Pancreas (tissue), 10 donors: ENCODE results near the gene AURKA. TPM values are rescaled to one million over a fixed set of nuclear protein-coding genes. Genes with fewer than 3 reads are reported as not detected.

Source experiments
- ATAC-seq, 4 donors: fragments of 200-7000 bp; cut with Tn5 transposase; one replicate each; pipeline versions ENCODE4 v1.8.0 to v1.9.1; 2020; ENCODE audit warnings: mild to moderate bottlenecking in 4 of 4, moderate library complexity in 4 of 4
- DNase-seq, 6 donors: peaks; one replicate each; pipeline ENCODE4 v3.0.0-alpha.2; 2020
- FAIRE-seq: peaks from 2 replicates; lab custom pipeline; 2012; peaks lifted over from hg19 to GRCh38; lab: Jason Lieb, UNC
- H3K27ac ChIP-seq, 4 donors: fragments of 200-600 bp; sonication (generic); 1 replicate in 3 of 4; 2 replicates in 1 of 4; pipeline versions ENCODE4 v1.5.0 to v1.8.0; 2020
- H3K27me3 ChIP-seq, 4 donors: fragments of 200-600 bp; one replicate each; pipeline ENCODE4 v1.8.0; 2021
- H3K36me3 ChIP-seq, 3 donors: fragments of 200-600 bp; sonication (generic) in 1 of 3; one replicate each; pipeline versions ENCODE4 v1.5.0 to v1.8.0; 2020 to 2021
- H3K4me1 ChIP-seq, 3 donors: fragments of 200-600 bp; one replicate each; pipeline ENCODE4 v1.8.0; 2021
- H3K4me3 ChIP-seq, 4 donors: fragments of 200-600 bp; sonication (generic) in 2 of 4; one replicate each; pipeline versions ENCODE4 v1.5.0 to v1.8.0; 2020 to 2021
- H3K9me3 ChIP-seq, 4 donors: fragments of 200-600 bp; one replicate each; pipeline ENCODE4 v1.8.0; 2021
- WGBS, 2 donors: extraction: QIAGEN DNeasy Blood & Tissue Kit; methylation state at CpG; one replicate each; pipeline ENCODE4 v1.1.7; 2013; 5-methylcytosine and 5-hydroxymethylcytosine counted together
- intact Hi-C, 3 donors: fragments of 100-400 bp; cut with DNase I; formaldehyde crosslinking; loops; one replicate each; pipeline versions ENCODE4 v1.11.1 to v1.14.2; 2022
- polyA plus RNA-seq, 2 donors: library from polyadenylated mRNA; stranded (reverse); fragments of 200-250 nt; gene quantifications; one replicate each; pipeline ENCODE4 v1.2.3, GENCODE V29; 2013
- total RNA-seq, 6 donors: library from RNA; stranded (reverse); fragmentation: NEBNext Ultra II Directional in 4 of 6; extraction: Animal tissue kit (Norgen Biotek cat#: 25700) in 4 of 6; gene quantifications; one replicate each; pipeline versions ENCODE4 v1.2.1 to v1.2.4, GENCODE V29; 2021 to 2023
- TF ChIP-seq, protein P1 (sequence below), 4 donors: fragments of 200-600 bp; sonication (generic) in 3 of 4; IDR thresholded peaks; one replicate each; pipeline versions ENCODE4 v1.5.0 to v1.8.0; 2021; ENCODE audit warnings: antibody characterized with exemption in 4 of 4
- donor health status: healthy with polysubstance abuse.
- donor health status: DM: no; HTN: no; CAD: no; lungs with moderate emphysema.
- donor health status: DM: no; HTN: no; CAD: no.
- donor health status: control.
- donor health status: control.
- donor health status: Bipolar disorder and iron deficiency.
- donor health status: DM: yes; HTN: yes; CAD: no.
- donor health status: DM: no; HTN: no; CAD: no.
- donor health status: DM: no; HTN: no; CAD: no.
- donor health status: DM: yes; HTN: yes; CAD: no.

Gene AURKA
- total and polyA plus RNA-seq, 8 donors = 0.51 to 1.9 (median 0.91) TPM

DNA sequence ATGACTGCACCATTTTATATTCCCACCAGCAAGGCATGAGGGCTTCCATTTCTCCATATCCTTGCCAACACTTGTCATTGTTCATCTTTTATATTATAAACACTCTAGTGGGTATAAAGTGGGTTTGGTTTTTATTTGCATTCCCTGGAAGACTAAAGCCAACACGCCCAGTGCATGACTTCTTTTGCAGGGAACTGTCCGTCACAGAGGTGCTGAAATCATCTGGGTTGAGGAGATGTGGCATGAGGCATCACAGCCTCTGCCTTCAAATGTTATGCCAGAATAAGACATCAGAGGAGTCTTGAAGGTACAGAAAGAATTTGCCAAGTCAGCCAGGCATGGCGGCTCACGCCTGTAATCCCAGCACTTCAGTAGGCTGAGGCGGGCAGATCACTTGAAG lies 63.2 kb downstream of the AURKA start:
- H3K4me1 ChIP-seq = no peaks in the 10 kb centered on the region
- no peak for FAIRE-seq
- DNase-seq = no peak
- H3K27me3 ChIP-seq = no peaks in the 10 kb centered on the region
- WGBS, 2 donors = 31 to 37% methylated on average over 5 of the region's 5 CpGs
- H3K9me3 ChIP-seq = no peaks in the 10 kb centered on the region
- H3K4me3 ChIP-seq = no peak overlapping the region
- no peak for ATAC-seq
- H3K27ac ChIP-seq = no peak overlapping the region
- TF ChIP-seq, protein P1, sequence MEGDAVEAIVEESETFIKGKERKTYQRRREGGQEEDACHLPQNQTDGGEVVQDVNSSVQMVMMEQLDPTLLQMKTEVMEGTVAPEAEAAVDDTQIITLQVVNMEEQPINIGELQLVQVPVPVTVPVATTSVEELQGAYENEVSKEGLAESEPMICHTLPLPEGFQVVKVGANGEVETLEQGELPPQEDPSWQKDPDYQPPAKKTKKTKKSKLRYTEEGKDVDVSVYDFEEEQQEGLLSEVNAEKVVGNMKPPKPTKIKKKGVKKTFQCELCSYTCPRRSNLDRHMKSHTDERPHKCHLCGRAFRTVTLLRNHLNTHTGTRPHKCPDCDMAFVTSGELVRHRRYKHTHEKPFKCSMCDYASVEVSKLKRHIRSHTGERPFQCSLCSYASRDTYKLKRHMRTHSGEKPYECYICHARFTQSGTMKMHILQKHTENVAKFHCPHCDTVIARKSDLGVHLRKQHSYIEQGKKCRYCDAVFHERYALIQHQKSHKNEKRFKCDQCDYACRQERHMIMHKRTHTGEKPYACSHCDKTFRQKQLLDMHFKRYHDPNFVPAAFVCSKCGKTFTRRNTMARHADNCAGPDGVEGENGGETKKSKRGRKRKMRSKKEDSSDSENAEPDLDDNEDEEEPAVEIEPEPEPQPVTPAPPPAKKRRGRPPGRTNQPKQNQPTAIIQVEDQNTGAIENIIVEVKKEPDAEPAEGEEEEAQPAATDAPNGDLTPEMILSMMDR (IDR thresholded peaks at IDR 0.05) = no peak
- intact Hi-C loops = no loop called here
- no peaks in the 10 kb centered on the region for H3K36me3 ChIP-seq

DNA sequence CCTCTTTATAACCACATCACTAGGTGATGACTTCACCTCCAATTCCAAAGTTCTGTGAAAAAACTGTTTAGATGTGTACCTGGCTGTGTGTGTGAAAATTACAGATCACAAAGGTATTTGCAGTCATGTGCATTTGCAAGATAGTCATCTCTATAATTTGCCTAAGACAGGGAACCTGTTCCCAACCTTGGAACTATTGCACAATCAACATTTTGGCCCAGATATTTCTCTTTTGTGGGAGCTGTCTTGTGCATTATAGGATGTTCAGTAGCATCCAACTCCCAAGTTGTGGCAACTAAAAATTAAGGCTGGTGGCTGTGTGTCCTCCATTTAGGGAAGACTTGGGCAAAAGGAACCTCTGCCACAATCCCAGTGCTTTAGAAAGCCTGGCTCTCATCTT lies 67.2 kb downstream of the AURKA start:
- DNase-seq = no peak
- Histone ChIP-seq H3K4me3 (no peak overlapping the region), H3K27me3 (no peaks in the 10 kb centered on the region), H3K36me3 (no peaks in the 10 kb centered on the region), H3K27ac (no peak overlapping the region), H3K9me3 (no peaks in the 10 kb centered on the region), H3K4me1 (no peaks in the 10 kb centered on the region)
- no peak for ATAC-seq
- intact Hi-C loops = no loop called here
- TF ChIP-seq, protein P1 (IDR thresholded peaks at IDR 0.05) = no peak
- FAIRE-seq = no peak

DNA sequence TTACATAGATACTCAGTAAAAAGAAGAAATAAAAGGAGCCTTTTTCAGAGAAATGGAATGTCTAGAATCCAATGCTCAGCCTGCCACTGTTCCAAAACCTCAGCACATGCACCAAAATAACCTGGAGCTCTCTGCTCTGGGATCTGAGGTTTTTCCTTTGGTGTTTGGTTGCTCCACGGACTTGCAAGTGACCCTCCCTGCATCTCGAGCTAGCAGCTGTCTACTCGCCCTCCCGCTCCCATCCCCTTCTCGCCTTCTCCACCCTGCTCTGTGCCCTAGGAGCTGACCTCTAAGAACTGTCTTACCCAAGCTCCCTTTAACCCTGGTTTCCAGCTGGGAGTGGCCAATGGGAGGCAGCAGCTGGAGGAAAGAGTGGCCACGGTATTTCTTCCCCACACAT lies 68.4 kb downstream of the AURKA start:
- intact Hi-C loops = no loop called here
- DNase-seq (no peak), FAIRE-seq (no peak), ATAC-seq (no peak)
- Histone ChIP-seq H3K9me3 (no peaks in the 10 kb centered on the region), H3K27ac (no peak overlapping the region), H3K36me3 (no peaks in the 10 kb centered on the region), H3K4me3 (no peak overlapping the region), H3K27me3 (no peaks in the 10 kb centered on the region), H3K4me1 (no peaks in the 10 kb centered on the region)
- TF ChIP-seq, protein P1 (IDR thresholded peaks at IDR 0.05) = no peak
- 44 to 51% methylated on average over 6 of the region's 6 CpGs for WGBS, 2 donors

DNA sequence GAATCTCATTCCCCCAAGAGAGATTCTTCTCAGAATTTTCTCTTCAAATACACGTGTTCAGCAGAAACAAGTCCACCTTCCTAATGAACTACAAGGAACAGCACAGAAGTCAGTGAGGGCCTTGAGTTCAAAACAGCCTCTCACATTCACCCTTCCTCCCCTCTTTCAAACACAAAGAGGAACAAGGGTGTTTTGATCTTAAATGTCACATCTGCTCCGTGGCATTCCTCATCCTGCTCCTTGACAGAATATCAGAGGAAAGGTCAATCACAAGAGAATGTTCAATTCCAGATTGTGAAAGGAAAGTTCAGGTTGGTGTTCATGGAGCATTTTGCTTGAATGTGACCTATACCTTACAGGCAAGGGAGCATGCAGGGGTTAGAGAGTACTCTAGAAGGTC lies 68.8 kb downstream of the AURKA start:
- Histone ChIP-seq H3K9me3 (no peaks in the 10 kb centered on the region), H3K4me1 (no peaks in the 10 kb centered on the region), H3K27me3 (no peaks in the 10 kb centered on the region), H3K4me3 (no peak overlapping the region), H3K27ac (no peak overlapping the region), H3K36me3 (no peaks in the 10 kb centered on the region)
- 22 to 23% methylated on average over 2 of the region's 2 CpGs for WGBS, 2 donors
- intact Hi-C loops = no loop called here
- DNase-seq (no peak), ATAC-seq (no peak), FAIRE-seq (no peak)
- TF ChIP-seq, protein P1 (IDR thresholded peaks at IDR 0.05) = no peak

DNA sequence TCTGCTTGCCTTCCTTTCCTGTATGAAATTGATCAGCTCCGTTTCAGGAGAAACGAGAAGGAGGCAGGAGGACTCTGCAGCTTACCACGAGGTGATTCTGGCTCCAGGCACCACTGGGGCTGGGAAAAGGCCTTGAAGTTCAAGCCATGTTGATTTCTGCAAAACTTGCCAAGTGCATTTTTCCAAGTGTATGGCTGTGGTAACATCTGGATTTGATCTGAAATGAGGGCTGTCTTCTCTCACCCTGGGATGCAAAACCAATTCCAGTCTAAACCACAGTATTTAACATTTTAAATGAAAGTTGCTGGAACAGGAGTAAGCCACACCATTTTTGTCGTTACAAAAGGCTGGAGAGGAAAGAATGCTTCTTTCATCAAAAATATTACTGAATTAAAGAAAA lies 69.3 kb downstream of the AURKA start:
- H3K27me3 ChIP-seq = no peaks in the 10 kb centered on the region
- TF ChIP-seq, protein P1 (IDR thresholded peaks at IDR 0.05) = no peak
- no peak overlapping the region for H3K27ac ChIP-seq
- H3K36me3 ChIP-seq = no peaks in the 10 kb centered on the region
- FAIRE-seq = no peak
- no peaks in the 10 kb centered on the region for H3K9me3 ChIP-seq
- H3K4me3 ChIP-seq = no peak overlapping the region
- WGBS, 2 donors = 27 to 28% methylated on average over 4 of the region's 4 CpGs
- peak in 1 of 4 donors; percentile 26 for ATAC-seq
- intact Hi-C loops = no loop called here
- no peaks in the 10 kb centered on the region for H3K4me1 ChIP-seq
- DNase-seq = no peak

Other genes starting within 250 kb of the AURKA start
- gene MC3R, start 143.5 kb downstream of the AURKA start, total RNA-seq = not detected
- not detected for gene MC3R, start 143.5 kb downstream of the AURKA start, polyA plus RNA-seq
- 10 to 100 TPM; 15.3 to 28.2 (median 24.8) TPM for gene FAM210B, start 33.2 kb downstream of the AURKA start, total RNA-seq
- 10 to 100 TPM; 13.1 to 29.6 TPM for gene FAM210B, start 33.2 kb downstream of the AURKA start, polyA plus RNA-seq
- 10 to 100 TPM; 12.1 to 17.5 (median 16.2) TPM for gene CSTF1, start 430 bp upstream of the AURKA start, total RNA-seq
- gene CSTF1, start 430 bp upstream of the AURKA start, polyA plus RNA-seq = 10 to 100 TPM in 1 of 2 donors, 1 to 10 TPM in 1; 4.5 to 13.0 TPM
- gene CASS4, start 20.0 kb upstream of the AURKA start, total RNA-seq = 1 to 10 TPM in 2 of 6 donors, under 1 TPM in 4; 0.04 to 1.6 (median 0.24) TPM
- under 1 TPM; 0.11 to 0.31 TPM for gene CASS4, start 20.0 kb upstream of the AURKA start, polyA plus RNA-seq
- 10 to 100 TPM; 25.0 to 39.2 (median 28.1) TPM for gene RTF2, start 76.4 kb upstream of the AURKA start, total RNA-seq
- gene RTF2, start 76.4 kb upstream of the AURKA start, polyA plus RNA-seq = 10 to 100 TPM; 24.3 to 55.4 TPM
- under 1 TPM in 1 of 6 donors, not detected in 5; 0.28 TPM for gene FAM209A, start 132.5 kb upstream of the AURKA start, total RNA-seq
- under 1 TPM; 0.46 to 0.75 TPM for gene FAM209A, start 132.5 kb upstream of the AURKA start, polyA plus RNA-seq
- under 1 TPM in 2 of 6 donors, not detected in 4; 0.28 to 0.38 TPM for gene FAM209B, start 141.0 kb upstream of the AURKA start, total RNA-seq
- gene FAM209B, start 141.0 kb upstream of the AURKA start, polyA plus RNA-seq = 1 to 10 TPM; 1.7 to 2.0 TPM
- gene TFAP2C, start 237.1 kb upstream of the AURKA start, total RNA-seq = 1 to 10 TPM in 2 of 6 donors, under 1 TPM in 4; 0.42 to 1.6 (median 0.58) TPM
- under 1 TPM; 0.19 to 0.49 TPM for gene TFAP2C, start 237.1 kb upstream of the AURKA start, polyA plus RNA-seq